HEK293T (cell line): Measurements from ENCODE around the gene POLD3.

Source experiments
- ARNT ChIP-seq: fragments of 450-650 bp; IDR thresholded peaks from 2 replicates; pipeline ENCODE4 v1.6.1; 2017; ENCODE audit warnings: mild to moderate bottlenecking
- BHLHE40 ChIP-seq: fragments of 450-650 bp; IDR thresholded peaks from 2 replicates; pipeline ENCODE4 v1.6.1; 2016; ENCODE audit warnings: mild to moderate bottlenecking, moderate library complexity, borderline replicate concordance
- ELF4 ChIP-seq: fragments of 450-650 bp; IDR thresholded peaks from 2 replicates; pipeline ENCODE4 v1.6.1; 2017; ENCODE audit warnings: antibody characterized with exemption
- FOXA1 ChIP-seq: fragments of 450-650 bp; IDR thresholded peaks from 2 replicates; pipeline ENCODE4 v1.6.1; 2016; ENCODE audit warnings: mild to moderate bottlenecking
- FOXK2 ChIP-seq: fragments of 450-650 bp; IDR thresholded peaks from 2 replicates; pipeline ENCODE4 v1.6.1; 2016; ENCODE audit warnings: mild to moderate bottlenecking
- FOXM1 ChIP-seq: fragments of 450-650 bp; IDR thresholded peaks from 2 replicates; pipeline ENCODE4 v1.6.1; 2017; ENCODE audit warnings: mild to moderate bottlenecking, borderline replicate concordance
- L3MBTL2 ChIP-seq: fragments of 450-650 bp; conservative IDR thresholded peaks from 2 replicates; pipeline ENCODE4 v1.6.1; 2016; ENCODE audit warnings: mild to moderate bottlenecking
- PKNOX1 ChIP-seq: fragments of 450-650 bp; IDR thresholded peaks from 2 replicates; pipeline ENCODE4 v1.6.1; 2016
- SP1 ChIP-seq: fragments of 450-650 bp; IDR thresholded peaks from 2 replicates; pipeline ENCODE4 v1.6.1; 2017
- SUZ12 ChIP-seq: fragments of 450-650 bp; IDR thresholded peaks from 2 replicates; pipeline ENCODE4 v1.6.1; 2016; ENCODE audit warnings: mild to moderate bottlenecking
- TARDBP ChIP-seq: fragments of 450-650 bp; IDR thresholded peaks from 2 replicates; pipeline ENCODE4 v1.6.1; 2016
- ZNF384 ChIP-seq: fragments of 450-650 bp; IDR thresholded peaks from 2 replicates; pipeline ENCODE4 v1.6.1; 2016

- TF ChIP-seq SP1 (no peak), ZNF384 (no peak), FOXA1 (no peak), FOXM1 (no peak), FOXK2 (no peak), L3MBTL2 (no peak), BHLHE40 (no peak), PKNOX1 (no peak), SUZ12 (no peak), ELF4 (no peak), TARDBP (no peak), ARNT (no peak)
These were observed 1.1 kb downstream of the POLD3 start for GRCh38 chr11:74593463-74593862.
